ENCODE data around the gene STXBP1.

STXBP1 gene

DNA sequence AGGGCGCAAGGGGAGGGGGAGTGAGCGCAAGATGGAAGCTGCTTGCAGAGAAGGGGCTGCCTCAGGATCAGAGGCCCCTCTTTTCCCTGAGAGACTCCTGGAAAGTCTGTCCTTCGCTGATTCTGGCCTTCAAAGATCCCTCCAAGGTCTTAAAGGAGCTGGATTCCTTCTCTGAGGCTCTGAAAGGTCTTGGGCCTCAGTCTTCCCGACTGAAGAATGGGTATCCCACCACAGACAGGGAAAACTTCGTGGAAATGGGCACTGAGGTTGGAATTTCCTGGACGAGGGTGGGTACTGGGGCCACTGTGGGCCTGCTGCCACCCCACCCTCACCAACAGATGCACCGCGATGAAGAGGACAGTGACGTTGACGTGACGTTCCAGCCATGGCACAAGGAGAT, 100.3 kb downstream of the STXBP1 start:
- Histone ChIP-seq H3K27me3 (peaks cover 22% of the 10 kb centered on the region), H3K4me3 (ENCODE audit: low read depth in 1 of 2, low read length in 1 of 2) (no peak overlapping the region), H3K9me3 (no peaks in the 10 kb centered on the region), H3K27ac (no peak overlapping the region), H3K36me3 (no peaks in the 10 kb centered on the region), H3K4me1 (ENCODE audit: control insufficient read depth in 1 of 2, insufficient read depth in 1 of 2, low read depth in 1 of 2, low read length in 1 of 2) (peaks cover 11 to 17% of the 10 kb centered on the region in 2 experiments)
- TF ChIP-seq, protein P1, sequence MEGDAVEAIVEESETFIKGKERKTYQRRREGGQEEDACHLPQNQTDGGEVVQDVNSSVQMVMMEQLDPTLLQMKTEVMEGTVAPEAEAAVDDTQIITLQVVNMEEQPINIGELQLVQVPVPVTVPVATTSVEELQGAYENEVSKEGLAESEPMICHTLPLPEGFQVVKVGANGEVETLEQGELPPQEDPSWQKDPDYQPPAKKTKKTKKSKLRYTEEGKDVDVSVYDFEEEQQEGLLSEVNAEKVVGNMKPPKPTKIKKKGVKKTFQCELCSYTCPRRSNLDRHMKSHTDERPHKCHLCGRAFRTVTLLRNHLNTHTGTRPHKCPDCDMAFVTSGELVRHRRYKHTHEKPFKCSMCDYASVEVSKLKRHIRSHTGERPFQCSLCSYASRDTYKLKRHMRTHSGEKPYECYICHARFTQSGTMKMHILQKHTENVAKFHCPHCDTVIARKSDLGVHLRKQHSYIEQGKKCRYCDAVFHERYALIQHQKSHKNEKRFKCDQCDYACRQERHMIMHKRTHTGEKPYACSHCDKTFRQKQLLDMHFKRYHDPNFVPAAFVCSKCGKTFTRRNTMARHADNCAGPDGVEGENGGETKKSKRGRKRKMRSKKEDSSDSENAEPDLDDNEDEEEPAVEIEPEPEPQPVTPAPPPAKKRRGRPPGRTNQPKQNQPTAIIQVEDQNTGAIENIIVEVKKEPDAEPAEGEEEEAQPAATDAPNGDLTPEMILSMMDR (IDR thresholded peaks at IDR 0.05): no peak

GRCh38 chr9:127712867-127713266, 100.8 kb downstream of the STXBP1 start:
- Histone ChIP-seq H3K4me3 (ENCODE audit: low read depth in 1 of 2, low read length in 1 of 2) (no peak overlapping the region), H3K9me3 (no peaks in the 10 kb centered on the region), H3K4me1 (ENCODE audit: control insufficient read depth in 1 of 2, insufficient read depth in 1 of 2, low read depth in 1 of 2, low read length in 1 of 2) (peaks cover 11 to 17% of the 10 kb centered on the region in 2 experiments), H3K27me3 (peaks cover 22% of the 10 kb centered on the region), H3K36me3 (no peaks in the 10 kb centered on the region), H3K27ac (no peak overlapping the region)
- TF ChIP-seq, protein P1 (IDR thresholded peaks at IDR 0.05): no peak

- peak overlapping the region in 1 of 2 experiments; percentile 92 for H3K4me3 ChIP-seq (ENCODE audit: low read depth in 1 of 2, low read length in 1 of 2)
- no peak overlapping the region for H3K27ac ChIP-seq
Observed at GRCh38 chr9:127714020-127714750, 102.1 kb downstream of the STXBP1 start.

GRCh38 chr9:127714951-127715469, 102.9 kb downstream of the STXBP1 start:
- H3K4me3 ChIP-seq (ENCODE audit: low read depth in 1 of 2, low read length in 1 of 2): peak overlapping the region; percentile 68 to 92
- TF ChIP-seq, protein P1 (IDR thresholded peaks at IDR 0.05): no peak
- H3K4me1 ChIP-seq (ENCODE audit: control insufficient read depth in 1 of 2, insufficient read depth in 1 of 2, low read depth in 1 of 2, low read length in 1 of 2): peaks cover 11 to 17% of the 10 kb centered on the region in 2 experiments
- H3K9me3 ChIP-seq: no peaks in the 10 kb centered on the region
- H3K27me3 ChIP-seq: peaks cover 22% of the 10 kb centered on the region
- peak overlapping the region; percentile 80 for H3K27ac ChIP-seq
- no peaks in the 10 kb centered on the region for H3K36me3 ChIP-seq

More at GRCh38 chr9:127714020-127714750, 102.1 kb downstream of the STXBP1 start:
- Histone ChIP-seq H3K4me1 (ENCODE audit: control insufficient read depth in 1 of 2, insufficient read depth in 1 of 2, low read depth in 1 of 2, low read length in 1 of 2) (peaks cover 11 to 17% of the 10 kb centered on the region in 2 experiments), H3K36me3 (no peaks in the 10 kb centered on the region), H3K27me3 (peaks cover 22% of the 10 kb centered on the region), H3K9me3 (no peaks in the 10 kb centered on the region)
- TF ChIP-seq, protein P1 (IDR thresholded peaks at IDR 0.05): no peak

- Histone ChIP-seq H3K4me1 (ENCODE audit: control insufficient read depth in 1 of 2, insufficient read depth in 1 of 2, low read depth in 1 of 2, low read length in 1 of 2) (peaks cover 11 to 17% of the 10 kb centered on the region in 2 experiments), H3K9me3 (no peaks in the 10 kb centered on the region), H3K27ac (peak within 1 kb of the TSS; percentile 80), H3K36me3 (no peaks in the 10 kb centered on the region), H3K4me3 (ENCODE audit: low read depth in 1 of 2, low read length in 1 of 2) (peak within 1 kb of the TSS; percentile 68 to 92), H3K27me3 (peaks cover 18% of the 10 kb centered on the region)
- TF ChIP-seq, protein P1 (IDR thresholded peaks at IDR 0.05): no peak
Observed at GRCh38 chr9:127715470-127716337, 103.6 kb downstream of the STXBP1 start, which contains the start of the genes PTRH1 and TTC16. PTRH1 (minus strand) TSS chr9:127715663; CDS start chr9:127715639, 24 bp downstream. TTC16 (plus strand) TSS chr9:127716079; CDS start chr9:127716146, 67 bp downstream.

Data from neutrophil (primary cell).